ENCODE measurements around the gene VAPA. TPM values are rescaled to one million over a fixed set of nuclear protein-coding genes. Genes with fewer than 3 reads are reported as not detected.

Gene VAPA
- polyA plus RNA-seq, 3 donors = 113 to 152 (median 134) TPM

DNA sequence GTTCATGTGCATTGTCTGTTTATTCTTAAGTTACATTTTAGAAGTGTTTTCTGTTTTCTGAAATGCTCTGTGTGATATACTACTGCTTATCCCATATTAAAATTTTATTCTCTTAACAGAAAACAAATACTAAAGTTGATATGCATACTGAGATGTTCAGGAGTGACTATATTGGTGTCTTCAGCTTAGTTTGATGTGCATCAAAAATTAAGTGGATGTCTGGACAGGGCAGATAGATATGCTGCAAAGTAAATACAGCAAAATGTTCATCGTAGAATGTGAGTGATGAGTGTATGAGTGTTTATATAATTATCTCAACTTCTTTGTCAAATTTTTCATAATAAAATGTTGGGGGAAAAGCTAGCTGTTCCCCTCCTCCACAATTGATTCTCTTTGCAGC lies 13.2 kb downstream of the VAPA start:
- no peak overlapping the region for H3K27ac ChIP-seq (ENCODE audit: low read depth, low read length)
- WGBS, 3 donors = 30 to 66% (median 65%) methylated on average over 1 of the region's 1 CpG

DNA sequence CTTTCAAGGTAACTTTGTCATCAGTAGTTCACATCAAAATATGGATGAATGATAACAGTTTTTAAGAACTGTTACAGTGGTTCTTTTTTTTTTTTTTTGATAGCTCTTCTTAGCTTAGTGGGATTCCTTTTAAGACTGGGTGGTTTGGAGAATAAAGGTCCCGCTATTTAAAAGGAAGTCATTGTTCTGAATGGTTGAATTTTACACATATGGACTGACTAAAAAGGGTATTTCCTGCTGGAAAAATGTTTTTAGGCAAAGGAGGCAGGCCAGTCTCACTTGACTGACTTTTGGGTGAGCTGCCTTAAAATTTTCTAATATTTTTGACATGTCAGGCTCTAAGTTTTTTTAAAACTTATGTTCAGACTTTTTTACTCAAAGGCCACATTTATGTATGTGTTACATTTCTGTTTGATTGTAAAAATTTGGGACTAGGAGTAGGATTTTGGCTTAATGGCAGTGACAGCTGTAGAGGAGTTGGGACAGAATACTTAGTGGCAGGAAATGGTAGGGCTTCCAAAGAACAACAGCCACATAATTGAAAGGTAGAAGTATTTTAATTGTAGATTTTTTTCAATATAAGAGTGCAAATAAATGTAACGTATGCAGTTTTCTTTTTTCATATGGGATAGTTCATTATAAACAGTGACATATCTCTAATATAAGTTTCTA lies 13.7 kb downstream of the VAPA start:
- no peak overlapping the region for H3K27ac ChIP-seq (ENCODE audit: low read depth, low read length)
- WGBS, 3 donors = 64 to 78% (median 71%) methylated on average over 2 of the region's 2 CpGs

DNA sequence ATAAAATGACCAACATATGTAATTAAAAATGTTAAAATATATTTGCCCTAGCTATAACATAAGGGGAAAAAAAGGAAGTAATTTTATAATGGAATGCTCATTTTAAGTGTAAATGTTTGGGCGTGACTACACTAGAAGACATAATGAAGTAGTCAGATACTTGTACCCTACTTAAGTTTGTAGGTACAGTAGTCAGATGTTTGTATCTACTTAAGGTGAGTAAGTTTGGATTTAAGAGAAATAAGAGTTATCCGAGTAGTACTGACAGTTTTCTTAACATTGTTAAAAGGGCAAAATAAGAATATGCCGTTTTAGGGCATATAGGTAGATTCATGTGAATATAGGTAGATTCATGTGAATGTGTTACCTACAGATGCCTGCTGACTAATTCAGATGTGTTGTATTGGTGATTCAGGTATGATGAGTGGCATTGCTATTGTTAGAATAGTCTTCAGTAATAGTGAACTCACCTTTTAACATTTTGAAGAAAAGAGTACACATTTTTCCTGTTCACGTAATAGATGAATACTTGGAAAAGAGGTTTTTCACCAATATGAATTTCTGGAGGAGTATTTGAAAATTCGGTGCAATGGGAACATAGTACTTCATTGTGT lies 14.9 kb downstream of the VAPA start:
- WGBS, 3 donors = 84 to 87% (median 87%) methylated on average over 5 of the region's 5 CpGs
- no peak overlapping the region for H3K27ac ChIP-seq (ENCODE audit: low read depth, low read length)

DNA sequence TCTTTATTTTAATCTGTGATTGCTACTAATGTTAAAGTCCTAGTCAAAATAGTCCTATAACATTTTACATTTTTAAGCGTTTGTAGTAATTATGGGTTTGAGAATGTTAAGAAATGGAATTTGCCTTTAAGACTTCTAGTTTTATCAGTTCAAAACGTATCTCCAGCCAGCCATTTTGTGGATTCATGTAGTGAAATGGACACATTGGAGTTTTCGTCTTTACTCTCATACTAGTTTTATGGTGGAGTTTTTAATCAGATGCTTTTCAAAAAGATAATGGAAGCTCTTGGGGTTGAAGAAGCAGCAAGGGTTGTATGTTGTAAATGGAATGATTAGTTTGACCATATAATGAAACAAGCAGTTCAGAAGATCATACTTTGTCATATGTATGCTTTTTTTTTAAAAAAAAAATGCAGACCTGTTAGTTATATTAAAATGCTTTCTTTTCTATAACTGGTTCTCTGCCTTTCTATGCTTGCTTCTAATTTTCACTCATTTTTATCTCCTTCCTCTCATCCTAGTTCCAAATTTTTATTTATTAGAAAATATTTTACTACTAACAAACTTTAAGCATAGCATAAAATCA lies 16.6 kb downstream of the VAPA start:
- 81 to 92% (median 91%) methylated on average over 3 of the region's 3 CpGs for WGBS, 3 donors
- no peak overlapping the region for H3K27ac ChIP-seq (ENCODE audit: low read depth, low read length)

DNA sequence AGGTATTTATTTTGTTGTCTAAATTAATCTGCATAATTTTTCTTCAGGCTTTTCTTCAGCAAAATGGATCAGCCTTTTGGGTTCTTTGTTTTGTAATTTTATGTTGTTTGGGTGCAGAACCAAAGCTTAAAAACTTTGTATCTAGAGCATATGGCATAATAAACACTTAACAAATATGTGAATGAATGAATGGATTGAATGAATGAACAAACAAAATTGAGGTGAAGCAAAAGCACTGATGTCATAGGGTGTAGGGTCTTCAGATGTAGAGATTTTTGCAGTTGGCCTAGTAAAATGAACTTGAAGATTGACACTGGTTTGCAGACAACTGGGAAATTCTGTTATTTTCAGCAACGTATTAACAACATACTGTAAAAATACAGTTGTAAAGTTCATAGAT lies 17.3 kb downstream of the VAPA start:
- no peak overlapping the region for H3K27ac ChIP-seq (ENCODE audit: low read depth, low read length)
- WGBS, 3 donors = 36 to 87% (median 64%) methylated on average over 1 of the region's 1 CpG

DNA sequence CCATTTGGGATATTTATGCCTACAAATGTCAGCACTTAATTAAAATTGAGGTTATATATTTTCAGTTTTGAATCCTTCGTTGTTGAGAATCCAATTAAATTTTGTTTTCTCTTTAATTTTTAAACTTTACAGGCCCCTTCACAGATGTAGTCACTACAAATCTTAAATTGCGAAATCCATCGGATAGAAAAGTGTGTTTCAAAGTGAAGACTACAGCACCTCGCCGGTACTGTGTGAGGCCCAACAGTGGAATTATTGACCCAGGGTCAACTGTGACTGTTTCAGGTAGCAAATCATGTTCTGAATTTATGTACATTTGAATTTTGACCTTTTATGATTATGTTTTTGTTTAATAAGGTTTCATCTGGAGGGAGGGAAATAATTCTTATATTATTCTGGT lies 17.9 kb downstream of the VAPA start:
- H3K27ac ChIP-seq (ENCODE audit: low read depth, low read length) = no peak overlapping the region
- 46 to 82% (median 68%) methylated on average over 5 of the region's 5 CpGs for WGBS, 3 donors

DNA sequence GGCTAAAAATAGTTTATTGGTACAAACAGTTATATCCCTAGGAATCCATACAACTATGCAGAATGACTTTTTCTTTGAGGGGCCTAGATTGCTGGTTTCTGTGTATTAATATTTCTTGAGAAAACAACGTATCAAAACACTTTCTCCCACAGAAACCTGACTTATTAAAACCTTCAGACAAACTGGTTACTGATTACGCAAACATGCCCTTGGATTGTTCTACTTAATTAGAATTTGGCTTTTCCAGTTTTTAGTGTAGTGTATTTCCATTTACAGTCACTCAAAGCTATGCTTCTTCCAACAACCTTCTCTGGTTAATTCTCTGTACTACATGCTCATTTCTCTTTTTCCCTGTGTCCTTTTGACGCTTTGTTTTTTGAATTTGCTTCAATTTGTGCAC lies 20.0 kb downstream of the VAPA start:
- H3K27ac ChIP-seq (ENCODE audit: low read depth, low read length) = no peak overlapping the region
- WGBS, 3 donors = 61 to 92% (median 89%) methylated on average over 3 of the region's 3 CpGs

DNA sequence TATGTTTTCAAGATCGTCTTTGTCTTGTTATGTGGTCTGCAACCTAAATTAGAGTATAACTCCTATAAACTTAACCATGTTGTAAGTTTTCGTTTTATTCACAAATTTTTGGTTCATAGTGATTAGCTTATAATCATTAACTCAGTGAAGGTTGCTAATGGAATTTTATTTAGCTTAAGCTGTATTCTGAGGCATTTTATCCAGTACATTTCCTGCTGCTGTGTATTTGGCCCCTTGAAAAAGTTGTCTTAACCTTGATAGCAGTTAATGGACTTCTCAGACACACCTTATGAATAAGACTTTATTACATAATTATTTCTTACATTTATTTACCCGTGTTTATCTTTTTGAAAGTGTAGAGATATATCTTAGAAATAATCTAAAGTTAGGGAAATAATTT lies 20.5 kb downstream of the VAPA start:
- WGBS, 3 donors = 39 to 95% (median 83%) methylated on average over 3 of the region's 3 CpGs
- H3K27ac ChIP-seq (ENCODE audit: low read depth, low read length) = no peak overlapping the region

DNA sequence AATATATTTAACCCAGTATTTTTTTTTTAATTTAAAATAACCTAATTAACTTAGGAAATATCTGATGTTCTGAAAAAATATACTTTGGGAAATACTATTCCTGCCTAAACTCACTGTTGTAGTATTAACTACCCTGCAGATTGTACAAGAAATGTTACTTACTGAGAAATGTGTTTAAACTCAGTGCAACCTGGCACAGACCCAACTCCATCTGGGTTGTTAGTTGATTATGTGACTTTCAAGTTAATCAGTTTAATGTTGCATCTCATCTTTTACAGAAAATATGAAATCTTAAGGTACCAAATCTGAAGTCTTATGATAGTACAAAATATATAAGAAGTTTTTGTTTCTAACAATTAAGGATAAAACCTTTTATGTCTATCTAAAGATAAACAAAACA lies 27.3 kb downstream of the VAPA start:
- H3K27ac ChIP-seq (ENCODE audit: low read depth, low read length) = no peak overlapping the region

DNA sequence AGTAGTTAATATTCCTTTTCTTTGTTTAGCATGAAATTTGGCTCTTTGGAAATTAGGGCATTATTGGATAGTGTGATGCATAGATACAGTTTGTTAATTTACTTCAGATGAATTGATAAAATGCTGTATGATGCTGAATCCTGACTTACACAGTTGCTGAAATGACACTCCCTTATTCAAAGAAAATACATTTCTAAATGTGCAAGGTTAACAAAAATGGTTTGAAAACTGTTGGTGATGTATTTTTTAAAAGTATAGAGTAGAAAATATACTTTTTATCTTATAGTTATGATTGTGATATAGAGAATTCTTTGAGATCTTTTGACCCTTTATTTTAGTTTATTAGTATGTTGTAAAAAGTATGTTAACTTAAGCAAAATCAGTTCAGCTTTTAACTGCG lies 27.8 kb downstream of the VAPA start:
- H3K27ac ChIP-seq (ENCODE audit: low read depth, low read length) = no peak overlapping the region
- WGBS, 3 donors = 97 to 98% (median 98%) methylated on average over 1 of the region's 1 CpG

DNA sequence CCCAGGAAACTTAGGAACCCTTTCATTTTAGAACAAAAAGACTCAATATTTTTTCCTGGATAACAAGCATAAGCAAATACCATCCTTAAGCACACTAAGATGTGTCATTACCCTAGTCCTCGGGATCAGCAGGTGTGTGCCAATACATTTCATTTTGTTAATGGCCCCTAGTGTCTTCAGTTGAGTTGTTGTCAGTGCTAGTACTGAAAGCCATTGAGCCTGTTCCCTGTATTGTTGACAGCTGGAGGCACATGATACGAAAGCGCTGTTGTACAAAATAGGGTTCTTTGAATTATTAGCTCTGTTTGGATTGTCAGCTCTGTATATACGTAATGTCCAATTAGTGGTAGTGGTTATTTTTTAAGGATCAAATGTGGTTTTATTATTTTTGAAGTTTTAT lies 29.5 kb downstream of the VAPA start:
- H3K27ac ChIP-seq (ENCODE audit: low read depth, low read length) = no peak overlapping the region
- 93 to 96% (median 94%) methylated on average over 4 of the region's 4 CpGs for WGBS, 3 donors

DNA sequence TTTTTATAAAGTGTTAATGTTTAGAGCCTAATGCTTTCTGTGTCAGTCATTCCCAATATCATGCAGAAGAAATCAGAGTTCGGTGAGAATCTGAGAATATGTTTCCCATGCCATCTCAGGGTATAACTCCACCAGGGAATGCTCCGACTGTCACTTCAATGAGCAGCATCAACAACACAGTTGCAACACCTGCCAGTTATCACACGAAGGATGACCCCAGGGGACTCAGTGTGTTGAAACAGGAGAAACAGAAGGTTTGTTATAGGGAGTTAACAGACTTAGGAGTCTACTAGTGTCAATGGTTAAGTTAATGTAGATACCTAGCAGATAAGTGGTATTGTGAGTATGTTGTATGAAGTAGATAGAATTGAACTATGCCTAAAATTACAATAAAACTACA lies 31.0 kb downstream of the VAPA start:
- WGBS, 3 donors = 62 to 80% (median 76%) methylated on average over 3 of the region's 3 CpGs
- no peak overlapping the region for H3K27ac ChIP-seq (ENCODE audit: low read depth, low read length)

DNA sequence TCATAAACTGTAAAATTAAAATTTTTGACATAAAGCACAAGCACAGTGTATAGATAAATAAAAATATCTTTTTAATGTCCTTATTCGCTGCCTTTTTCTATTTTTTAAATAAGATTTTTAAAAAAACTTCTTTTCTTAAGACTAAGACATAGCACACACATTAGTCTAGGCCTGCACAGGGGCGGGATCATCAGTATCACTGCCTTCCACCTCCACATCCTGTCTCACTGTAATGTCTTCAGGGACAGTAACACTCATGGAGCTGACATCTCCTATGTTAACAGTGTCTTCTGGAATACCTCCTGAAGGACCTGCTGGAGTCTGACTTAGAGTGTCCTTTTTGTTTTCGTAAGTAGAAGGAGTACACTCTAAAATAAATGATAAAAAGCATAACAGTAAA lies 33.0 kb downstream of the VAPA start:
- no peak overlapping the region for H3K27ac ChIP-seq (ENCODE audit: low read depth, low read length)
- WGBS, 3 donors = 97 to 99% (median 98%) methylated on average over 3 of the region's 3 CpGs

DNA sequence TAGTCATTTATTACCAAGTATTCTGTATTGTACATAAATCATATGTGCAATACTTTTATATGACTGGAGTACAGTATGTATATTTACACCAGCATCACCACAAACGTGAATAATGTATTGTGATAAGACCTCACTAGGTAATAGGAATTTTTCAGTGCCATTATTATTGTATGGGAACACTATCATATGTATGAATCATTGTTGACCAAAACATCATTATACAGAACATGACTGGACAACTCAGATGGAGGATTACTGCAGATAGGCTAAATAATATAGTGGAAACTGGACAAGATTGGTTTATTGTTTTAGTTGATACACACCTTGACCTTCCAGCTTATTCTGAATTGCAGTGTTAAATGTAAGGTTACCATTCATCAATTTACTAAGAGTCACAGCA lies 33.4 kb downstream of the VAPA start:
- WGBS, 3 donors = 62 to 75% (median 66%) methylated on average over 1 of the region's 1 CpG
- no peak overlapping the region for H3K27ac ChIP-seq (ENCODE audit: low read depth, low read length)

DNA sequence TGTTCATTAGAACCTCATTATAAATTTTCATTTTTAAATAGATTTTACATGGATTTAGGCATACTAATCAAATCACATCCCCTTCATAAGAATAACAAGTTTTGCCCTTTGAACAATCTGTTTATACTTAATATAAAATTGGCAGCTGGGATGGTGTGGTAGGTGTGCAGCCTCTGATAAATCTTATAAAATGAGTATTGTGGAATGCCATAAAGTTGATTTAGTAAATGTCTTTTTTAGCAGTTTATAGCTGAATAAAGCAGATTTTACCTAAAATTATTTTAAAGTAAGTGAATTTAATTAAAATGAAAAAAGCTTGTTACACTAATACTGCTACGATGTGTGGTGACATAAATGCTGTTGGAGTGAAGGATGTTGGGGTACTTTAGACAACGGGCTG lies 35.5 kb downstream of the VAPA start:
- H3K27ac ChIP-seq (ENCODE audit: low read depth, low read length) = no peak overlapping the region
- WGBS, 3 donors = 96 to 98% (median 96%) methylated on average over 2 of the region's 2 CpGs

DNA sequence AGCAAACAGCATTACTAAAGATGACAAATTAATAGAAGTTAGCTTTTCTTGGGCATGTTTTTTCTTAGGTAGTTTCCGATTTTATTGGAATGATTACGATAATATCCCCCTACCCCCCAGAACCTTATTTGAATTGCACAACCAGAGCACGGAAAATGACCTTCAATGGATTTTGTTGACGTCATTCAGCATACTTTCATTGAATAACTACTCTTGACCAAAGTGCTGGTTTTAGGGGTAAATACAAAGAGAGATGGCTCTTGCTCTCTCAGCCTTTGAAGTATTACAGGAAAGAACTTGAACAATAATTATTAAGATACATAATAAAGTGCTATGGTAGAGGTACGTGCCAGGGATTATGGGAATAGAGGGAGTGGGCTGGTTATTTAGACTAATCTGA lies 36.0 kb downstream of the VAPA start:
- 62 to 93% (median 87%) methylated on average over 5 of the region's 5 CpGs for whole genome bisulfite sequencing, 3 donors
- no peak overlapping the region for H3K27ac ChIP-seq (ENCODE audit: low read depth, low read length)

DNA sequence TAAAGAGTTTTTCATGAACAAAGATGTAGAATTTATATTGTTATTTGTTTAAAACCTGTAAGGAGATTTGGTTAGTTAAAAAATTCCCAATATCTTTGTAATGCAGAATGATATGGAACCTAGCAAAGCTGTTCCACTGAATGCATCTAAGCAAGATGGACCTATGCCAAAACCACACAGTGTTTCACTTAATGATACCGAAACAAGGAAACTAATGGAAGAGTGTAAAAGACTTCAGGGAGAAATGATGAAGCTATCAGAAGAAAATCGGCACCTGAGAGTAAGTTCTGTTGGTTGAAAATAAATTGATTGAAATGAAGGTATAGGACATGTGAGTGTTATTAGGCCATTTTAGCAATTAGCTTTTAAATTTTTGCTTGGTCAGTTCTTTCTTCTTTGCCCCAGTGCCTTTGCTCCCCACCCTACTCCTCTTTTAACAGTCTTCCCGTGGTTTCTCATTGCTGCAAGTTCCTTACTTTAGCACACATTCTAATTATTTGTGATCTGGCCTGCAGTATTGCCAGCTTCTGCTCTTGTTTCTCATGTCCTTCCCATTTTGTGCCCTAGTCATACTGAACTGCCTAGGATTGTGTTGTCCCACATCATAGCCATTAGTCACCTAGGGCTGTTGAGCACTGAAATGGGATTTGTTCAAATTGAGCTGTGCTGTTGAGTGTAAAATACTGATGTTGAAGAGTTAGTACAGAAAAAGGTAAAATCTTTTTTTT lies 36.6 kb downstream of the VAPA start:
- WGBS, 3 donors = 56 to 79% (median 59%) methylated on average over 3 of the region's 3 CpGs
- H3K27ac ChIP-seq (ENCODE audit: low read depth, low read length) = no peak overlapping the region

DNA sequence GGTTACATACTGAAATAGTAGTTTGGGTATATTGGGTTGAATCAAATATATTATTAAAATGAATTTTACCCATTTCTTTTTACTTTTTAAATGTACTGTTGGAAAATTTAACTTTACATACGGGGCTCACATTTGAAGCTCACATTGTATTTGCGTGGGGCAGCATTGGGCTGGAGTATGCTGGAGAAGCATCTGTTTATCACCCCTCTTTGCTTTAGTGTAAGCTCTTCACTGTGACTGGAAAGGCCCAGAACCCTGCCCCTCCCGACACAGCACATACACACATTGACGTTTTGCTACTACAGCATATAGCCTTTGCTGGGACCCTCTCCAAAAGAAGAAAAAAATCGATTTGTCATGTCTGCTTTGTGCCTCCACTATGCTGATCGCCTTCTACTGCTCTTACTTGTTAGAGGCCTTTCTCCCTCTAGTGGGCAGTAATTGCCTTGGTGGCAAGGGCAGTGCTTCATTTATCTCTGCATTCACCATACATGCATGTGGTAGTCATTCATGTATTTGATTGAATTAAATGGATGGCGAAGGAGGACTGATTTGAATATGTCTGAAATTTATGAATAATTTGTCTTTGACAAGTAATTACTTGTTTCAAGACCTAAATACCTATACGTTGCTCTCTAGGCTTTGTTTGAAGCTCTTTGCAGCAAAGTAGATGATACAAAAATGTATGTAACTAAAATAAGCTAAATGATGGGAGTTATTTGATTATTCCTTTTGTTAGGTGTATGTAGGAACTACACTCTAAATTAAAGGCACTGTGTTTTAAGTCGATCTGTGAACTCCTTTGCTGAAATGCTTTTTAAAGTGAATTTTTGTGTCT lies 37.4 kb downstream of the VAPA start:
- no peak overlapping the region for H3K27ac ChIP-seq (ENCODE audit: low read depth, low read length)
- WGBS, 3 donors = 71 to 77% (median 74%) methylated on average over 9 of the region's 9 CpGs

Measured in adipose tissue (tissue), 3 donors.